Gastrocnemius medialis (tissue), 4 donors: Measurements from ENCODE around the gene ALK.

Experiments
- POLR2A ChIP-seq, 2 donors: fragments of 450-650 bp; IDR thresholded peaks; one replicate each; pipeline ENCODE4 v1.6.1; 2017; ENCODE audit warnings: antibody characterized with exemption in 2 of 2, mild to moderate bottlenecking in 2 of 2, moderate library complexity in 2 of 2
- TF ChIP-seq, protein P1 (sequence below), 5 experiments: fragments of 450-650 bp in 3 of 5; fragments of 200-600 bp in 2 of 5; sonication (generic) in 2 of 5; IDR thresholded peaks in 4 of 5; conservative IDR thresholded peaks in 1 of 5; 1 replicate in 4 of 5; 2 replicates in 1 of 5; pipeline ENCODE4 v1.5.1; 2016 to 2019; ENCODE audit warnings: antibody characterized with exemption in 5 of 5, mild to moderate bottlenecking in 3 of 5, moderate library complexity in 3 of 5

DNA sequence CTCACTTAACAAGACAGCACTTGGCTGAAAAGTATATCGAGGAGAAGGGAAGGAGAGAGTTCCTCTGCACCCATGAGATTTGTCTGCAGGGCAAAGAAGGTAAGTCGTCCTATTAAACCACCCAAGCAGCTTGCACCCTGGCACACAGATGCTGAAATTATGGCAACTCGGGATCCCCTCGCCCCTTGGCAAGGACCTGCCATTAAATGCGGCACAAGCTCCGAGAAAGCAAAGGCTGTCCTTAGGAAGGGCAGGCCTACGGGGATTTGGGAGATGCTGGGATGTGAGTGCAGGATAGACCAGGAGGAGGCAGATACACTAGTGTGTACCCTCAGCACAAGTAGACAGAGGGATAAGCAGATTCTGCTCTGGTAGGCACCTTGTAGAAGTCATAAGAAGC lies 191.5 kb downstream of the ALK start:
- TF ChIP-seq, protein P1, sequence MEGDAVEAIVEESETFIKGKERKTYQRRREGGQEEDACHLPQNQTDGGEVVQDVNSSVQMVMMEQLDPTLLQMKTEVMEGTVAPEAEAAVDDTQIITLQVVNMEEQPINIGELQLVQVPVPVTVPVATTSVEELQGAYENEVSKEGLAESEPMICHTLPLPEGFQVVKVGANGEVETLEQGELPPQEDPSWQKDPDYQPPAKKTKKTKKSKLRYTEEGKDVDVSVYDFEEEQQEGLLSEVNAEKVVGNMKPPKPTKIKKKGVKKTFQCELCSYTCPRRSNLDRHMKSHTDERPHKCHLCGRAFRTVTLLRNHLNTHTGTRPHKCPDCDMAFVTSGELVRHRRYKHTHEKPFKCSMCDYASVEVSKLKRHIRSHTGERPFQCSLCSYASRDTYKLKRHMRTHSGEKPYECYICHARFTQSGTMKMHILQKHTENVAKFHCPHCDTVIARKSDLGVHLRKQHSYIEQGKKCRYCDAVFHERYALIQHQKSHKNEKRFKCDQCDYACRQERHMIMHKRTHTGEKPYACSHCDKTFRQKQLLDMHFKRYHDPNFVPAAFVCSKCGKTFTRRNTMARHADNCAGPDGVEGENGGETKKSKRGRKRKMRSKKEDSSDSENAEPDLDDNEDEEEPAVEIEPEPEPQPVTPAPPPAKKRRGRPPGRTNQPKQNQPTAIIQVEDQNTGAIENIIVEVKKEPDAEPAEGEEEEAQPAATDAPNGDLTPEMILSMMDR (IDR thresholded peaks at IDR 0.05 in 4 of 5, conservative IDR thresholded peaks at IDR 0.05 in 1 of 5): no peak
- no peak for TF ChIP-seq POLR2A (IDR thresholded peaks at IDR 0.05)
